GM23338 (cell line): ENCODE results near the gene PP2D1. TPM values are rescaled to one million over a fixed set of nuclear protein-coding genes. Genes with fewer than 3 reads are reported as not detected.

ENCODE experiments used
- ATAC-seq: fragments of 200-7000 bp; cut with Tn5 transposase; 3 replicates; pipeline ENCODE4 v1.9.1; 2020
- DNase-seq: peaks from one replicate; pipeline ENCODE4 v3.0.0-alpha.2; 2015; ENCODE audit warnings: low spot score
- H2AFZ ChIP-seq: fragments of 200-600 bp; sonication (generic); 2 replicates; pipeline ENCODE4 v1.8.0; 2016; ENCODE audit warnings: antibody characterized with exemption, mild to moderate bottlenecking, moderate library complexity
- H3F3A ChIP-seq: fragments of 200-600 bp; sonication (generic); replicated peaks from 2 replicates; pipeline ENCODE4 v1.8.0; 2017; ENCODE audit warnings: antibody characterized with exemption, mixed run types, low read depth
- H3K27ac ChIP-seq: fragments of 200-600 bp; sonication (generic); 2 replicates; pipeline ENCODE4 v1.6.1; 2016; ENCODE audit warnings: low read depth
- H3K27me3 ChIP-seq: fragments of 200-600 bp; sonication (generic); 2 replicates; pipeline ENCODE4 v1.8.0; 2016; ENCODE audit warnings: mild to moderate bottlenecking, mixed run types, moderate library complexity; ENCODE audit not compliant: insufficient read depth
- H3K36me3 ChIP-seq: fragments of 200-600 bp; sonication (generic); 2 replicates; pipeline ENCODE4 v1.8.0; 2016; ENCODE audit warnings: mild to moderate bottlenecking; ENCODE audit not compliant: insufficient read depth
- H3K4me1 ChIP-seq: fragments of 200-600 bp; sonication (generic); 2 replicates; pipeline ENCODE4 v1.8.0; 2016; ENCODE audit warnings: mild to moderate bottlenecking, moderate library complexity; ENCODE audit not compliant: insufficient read depth
- H3K4me2 ChIP-seq: fragments of 200-600 bp; sonication (generic); 2 replicates; pipeline ENCODE4 v1.7.1; 2017; ENCODE audit warnings: mixed run types
- H3K4me3 ChIP-seq: fragments of 200-600 bp; sonication (generic); 2 replicates; pipeline ENCODE4 v1.6.1; 2016; ENCODE audit warnings: mixed run types
- H3K79me2 ChIP-seq: fragments of 200-600 bp; sonication (generic); replicated peaks from 2 replicates; pipeline ENCODE4 v1.8.0; 2017; ENCODE audit warnings: mild to moderate bottlenecking; ENCODE audit not compliant: insufficient read depth
- H3K9me2 ChIP-seq: fragments of 200-600 bp; sonication (generic); 2 replicates; pipeline ENCODE4 v1.8.0; 2017; ENCODE audit not compliant: insufficient read depth
- H4K20me1 ChIP-seq: fragments of 200-600 bp; sonication (generic); replicated peaks from 2 replicates; pipeline ENCODE4 v1.8.0; 2017; ENCODE audit warnings: mild to moderate bottlenecking; ENCODE audit not compliant: insufficient read depth
- H3K27ac Mint-ChIP-seq: 2 replicates; pipeline ENCODE4 v1.8.0; 2020; ENCODE audit warnings: inconsistent platforms, mild to moderate bottlenecking, moderate library complexity, mixed read lengths
- H3K27me3 Mint-ChIP-seq: 3 replicates; pipeline ENCODE4 v1.8.0; 2022; ENCODE audit warnings: low read depth, mild to moderate bottlenecking, moderate library complexity, mixed read lengths, inconsistent platforms; ENCODE audit not compliant: insufficient read depth, poor library complexity
- H3K36me3 Mint-ChIP-seq: 3 replicates; pipeline ENCODE4 v1.8.0; 2021; ENCODE audit warnings: low read depth, mild to moderate bottlenecking, inconsistent platforms, moderate library complexity, mixed read lengths
- H3K4me1 Mint-ChIP-seq: 3 replicates; pipeline ENCODE4 v1.8.0; 2020; ENCODE audit warnings: mild to moderate bottlenecking, inconsistent platforms, mixed read lengths
- H3K4me3 Mint-ChIP-seq: 3 replicates; pipeline ENCODE4 v1.8.0; 2021; ENCODE audit warnings: moderate library complexity, mild to moderate bottlenecking, inconsistent platforms, mixed read lengths
- H3K9me3 Mint-ChIP-seq: 3 replicates; pipeline ENCODE4 v1.8.0; 2020; ENCODE audit warnings: moderate library complexity, mild to moderate bottlenecking, inconsistent platforms, mixed read lengths
- CREB1 ChIP-seq: fragments of 250-450 bp; sonication (Bioruptor Pico); IDR thresholded peaks from 2 replicates; pipeline ENCODE4 v1.5.0; 2020; ENCODE audit warnings: low read depth, mild to moderate bottlenecking, moderate library complexity
- CTCF ChIP-seq, 2 experiments: fragments of 200-600 bp in 1 of 2; sonication (generic) in 1 of 2; conservative IDR thresholded peaks; 2 replicates each; pipeline versions ENCODE4 v1.5.1 to v1.6.1; 2016 to 2017; ENCODE audit warnings: antibody characterized with exemption in 2 of 2, low read depth in 2 of 2, mild to moderate bottlenecking in 2 of 2, moderate library complexity in 1 of 2
- ETS1 ChIP-seq: IDR thresholded peaks from 2 replicates; pipeline ENCODE4 v1.6.1; 2016; ENCODE audit warnings: antibody characterized with exemption
- EZH2 ChIP-seq: fragments of 200-600 bp; sonication (generic); IDR thresholded peaks from one replicate; pipeline ENCODE4 v1.8.0; 2017; ENCODE audit warnings: antibody characterized with exemption, mild to moderate bottlenecking, low read depth; ENCODE audit not compliant: unreplicated experiment
- EZH2phosphoT487 ChIP-seq: fragments of 200-600 bp; sonication (generic); IDR thresholded peaks from one replicate; pipeline ENCODE4 v1.8.1; 2018; ENCODE audit warnings: antibody characterized with exemption; ENCODE audit not compliant: unreplicated experiment
- JUNB ChIP-seq: IDR thresholded peaks from one replicate; pipeline ENCODE4 v1.6.1; 2016; ENCODE audit warnings: antibody characterized with exemption; ENCODE audit not compliant: unreplicated experiment
- NANOG ChIP-seq: IDR thresholded peaks from 2 replicates; pipeline ENCODE4 v1.6.1; 2016; ENCODE audit warnings: antibody characterized with exemption, borderline replicate concordance
- POLR2AphosphoS5 ChIP-seq: IDR thresholded peaks from 2 replicates; pipeline ENCODE4 v1.6.1; 2016; ENCODE audit warnings: antibody characterized with exemption, low read depth
- STAT1 ChIP-seq: IDR thresholded peaks from one replicate; pipeline ENCODE4 v1.6.1; 2016; ENCODE audit warnings: antibody characterized with exemption; ENCODE audit not compliant: unreplicated experiment
- ZNF114 ChIP-seq: fragments of 250-450 bp; sonication (Bioruptor Pico); IDR thresholded peaks from 2 replicates; pipeline ENCODE4 v1.5.0; 2020; ENCODE audit warnings: mild to moderate bottlenecking, moderate library complexity
- ZNF331 ChIP-seq: fragments of 250-450 bp; sonication (Bioruptor Pico); IDR thresholded peaks from 2 replicates; pipeline ENCODE4 v1.5.0; 2020; ENCODE audit warnings: low read depth, mild to moderate bottlenecking, moderate library complexity
- polyA plus RNA-seq: library from polyadenylated mRNA; unstranded; fragments of >200 nt; fragmentation: Nextera tagmentation; extraction: Ambion mirVana; gene quantifications from 2 replicates; pipeline ENCODE4 v1.2.1, GENCODE V29; 2016
- total RNA-seq: library from RNA; depleted of rRNA; stranded (reverse); fragments of >200 nt; shearing (Covaris generic); gene quantifications from 2 replicates; pipeline ENCODE4 v1.2.3, GENCODE V29; 2014

PP2D1 gene
- total and polyA plus RNA-seq, 2 experiments from 2014 or later, result 0.40 TPM; not detected in 1

- peak overlapping the region; percentile 5; the same call in 1 of the 2 replicates for H3K27ac Mint-ChIP-seq
- no peak overlapping the region for H3K4me3 Mint-ChIP-seq
- Histone ChIP-seq H3K79me2 (peaks cover 100% of the 10 kb centered on the region), H3K27ac (no peak overlapping the region), H3K4me1 (0 out of 2 replicates have a peak, but pooled peaks cover 3% of the 10 kb centered on the region), H3K4me2 (no peak overlapping the region), H3K36me3 (no peaks in the 10 kb centered on the region), H3K9me2 (no peaks in the 10 kb centered on the region), H3K27me3 (no peaks in the 10 kb centered on the region), H4K20me1 (peaks cover 69% of the 10 kb centered on the region), H3K4me3 (no peak overlapping the region), H3F3A (no peaks in the 10 kb centered on the region), H2AFZ (no peak overlapping the region)
- TF ChIP-seq CTCF (conservative IDR thresholded peaks at IDR 0.05; ENCODE audit: low read depth in 2 of 2), result no peak
- ATAC-seq (no peak), DNase-seq (no peak)
- H3K9me3 Mint-ChIP-seq, result no peaks in the 10 kb centered on the region
- H3K27me3 Mint-ChIP-seq, result peaks cover 3% of the 10 kb centered on the region
- peaks cover 24% of the 10 kb centered on the region; the same call in 2 of the 3 replicates for H3K36me3 Mint-ChIP-seq
- peaks cover 3% of the 10 kb centered on the region; the same call in 2 of the 3 replicates for H3K4me1 Mint-ChIP-seq
Measured at GRCh38 chr3:19967812-19968211, 44.3 kb downstream of the PP2D1 start.

GRCh38 chr3:19967208-19967607 is 44.9 kb downstream of the PP2D1 start:
- 0 out of 2 replicates have a peak, but pooled peaks cover 3% of the 10 kb centered on the region for H3K4me1 ChIP-seq
- H3K4me2 ChIP-seq, result no peak overlapping the region
- TF ChIP-seq CREB1 (CRISPR knock-in tag) (no peak), ZNF114 (CRISPR knock-in tag) (no peak), JUNB (no peak), NANOG (no peak), STAT1 (no peak), ZNF331 (CRISPR knock-in tag) (no peak), ETS1 (no peak), EZH2phosphoT487 (no peak), POLR2AphosphoS5 (no peak), EZH2 (no peak)
- H3K9me3 Mint-ChIP-seq, result no peaks in the 10 kb centered on the region
- H3K79me2 ChIP-seq, result peaks cover 100% of the 10 kb centered on the region
- H3K27ac Mint-ChIP-seq, result no peak overlapping the region
- no peaks in the 10 kb centered on the region for H3K9me2 ChIP-seq
- ATAC-seq, result no peak
- no peak overlapping the region for H3K4me3 ChIP-seq
- H4K20me1 ChIP-seq, result peaks cover 69% of the 10 kb centered on the region
- no peak overlapping the region for H3K27ac ChIP-seq
- H3K36me3 Mint-ChIP-seq, result peaks cover 20% of the 10 kb centered on the region; the same call in 2 of the 3 replicates
- H3K4me1 Mint-ChIP-seq, result peaks cover 3% of the 10 kb centered on the region; the same call in 2 of the 3 replicates
- H3F3A ChIP-seq, result no peaks in the 10 kb centered on the region
- DNase-seq, result no peak
- H3K36me3 ChIP-seq, result no peaks in the 10 kb centered on the region
- no peak overlapping the region for H3K4me3 Mint-ChIP-seq
- no peak overlapping the region for H2AFZ ChIP-seq
- no peaks in the 10 kb centered on the region for H3K27me3 ChIP-seq
- H3K27me3 Mint-ChIP-seq, result peaks cover 3% of the 10 kb centered on the region
